GM23338 (cell line): ENCODE measurements around the gene EBI3.

Experiments
- CREB1 ChIP-seq: fragments of 250-450 bp; sonication (Bioruptor Pico); IDR thresholded peaks from 2 replicates; pipeline ENCODE4 v1.5.0; 2020; ENCODE audit warnings: low read depth, mild to moderate bottlenecking, moderate library complexity
- EZH2 ChIP-seq: fragments of 200-600 bp; sonication (generic); IDR thresholded peaks from one replicate; pipeline ENCODE4 v1.8.0; 2017; ENCODE audit warnings: antibody characterized with exemption, mild to moderate bottlenecking, low read depth; ENCODE audit not compliant: unreplicated experiment
- EZH2phosphoT487 ChIP-seq: fragments of 200-600 bp; sonication (generic); IDR thresholded peaks from one replicate; pipeline ENCODE4 v1.8.1; 2018; ENCODE audit warnings: antibody characterized with exemption; ENCODE audit not compliant: unreplicated experiment
- JUNB ChIP-seq: IDR thresholded peaks from one replicate; pipeline ENCODE4 v1.6.1; 2016; ENCODE audit warnings: antibody characterized with exemption; ENCODE audit not compliant: unreplicated experiment
- NANOG ChIP-seq: IDR thresholded peaks from 2 replicates; pipeline ENCODE4 v1.6.1; 2016; ENCODE audit warnings: antibody characterized with exemption, borderline replicate concordance
- POLR2AphosphoS5 ChIP-seq: IDR thresholded peaks from 2 replicates; pipeline ENCODE4 v1.6.1; 2016; ENCODE audit warnings: antibody characterized with exemption, low read depth
- TF ChIP-seq, protein P1 (sequence below), 2 experiments: fragments of 200-600 bp in 1 of 2; sonication (generic) in 1 of 2; conservative IDR thresholded peaks; 2 replicates each; pipeline versions ENCODE4 v1.5.1 to v1.6.1; 2016 to 2017; ENCODE audit warnings: antibody characterized with exemption in 2 of 2, low read depth in 2 of 2, mild to moderate bottlenecking in 2 of 2, moderate library complexity in 1 of 2

DNA sequence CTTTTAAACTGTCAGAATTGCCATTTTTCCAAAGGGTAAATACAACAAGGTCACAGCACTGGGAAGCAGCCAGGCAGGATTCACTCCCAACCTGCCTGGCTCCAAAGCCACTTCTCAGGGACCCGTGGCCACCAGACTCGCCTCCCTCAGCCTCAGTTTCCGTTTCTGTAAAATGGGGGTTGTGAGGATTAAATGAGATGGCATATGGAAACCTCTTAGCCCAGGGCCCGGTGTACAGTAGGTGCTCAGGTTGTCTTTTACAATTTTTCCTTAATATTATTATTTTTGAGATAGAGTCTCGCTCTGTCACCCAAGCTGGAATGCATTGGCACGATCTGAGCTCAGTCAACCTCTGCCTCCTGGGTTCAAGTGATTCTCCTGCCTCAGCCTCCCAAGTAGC lies 27.7 kb downstream of the EBI3 start:
- TF ChIP-seq EZH2phosphoT487 (no peak), POLR2AphosphoS5 (no peak), NANOG (no peak), EZH2 (no peak), CREB1 (CRISPR knock-in tag) (no peak), JUNB (no peak)
- TF ChIP-seq, protein P1, sequence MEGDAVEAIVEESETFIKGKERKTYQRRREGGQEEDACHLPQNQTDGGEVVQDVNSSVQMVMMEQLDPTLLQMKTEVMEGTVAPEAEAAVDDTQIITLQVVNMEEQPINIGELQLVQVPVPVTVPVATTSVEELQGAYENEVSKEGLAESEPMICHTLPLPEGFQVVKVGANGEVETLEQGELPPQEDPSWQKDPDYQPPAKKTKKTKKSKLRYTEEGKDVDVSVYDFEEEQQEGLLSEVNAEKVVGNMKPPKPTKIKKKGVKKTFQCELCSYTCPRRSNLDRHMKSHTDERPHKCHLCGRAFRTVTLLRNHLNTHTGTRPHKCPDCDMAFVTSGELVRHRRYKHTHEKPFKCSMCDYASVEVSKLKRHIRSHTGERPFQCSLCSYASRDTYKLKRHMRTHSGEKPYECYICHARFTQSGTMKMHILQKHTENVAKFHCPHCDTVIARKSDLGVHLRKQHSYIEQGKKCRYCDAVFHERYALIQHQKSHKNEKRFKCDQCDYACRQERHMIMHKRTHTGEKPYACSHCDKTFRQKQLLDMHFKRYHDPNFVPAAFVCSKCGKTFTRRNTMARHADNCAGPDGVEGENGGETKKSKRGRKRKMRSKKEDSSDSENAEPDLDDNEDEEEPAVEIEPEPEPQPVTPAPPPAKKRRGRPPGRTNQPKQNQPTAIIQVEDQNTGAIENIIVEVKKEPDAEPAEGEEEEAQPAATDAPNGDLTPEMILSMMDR (conservative IDR thresholded peaks at IDR 0.05; ENCODE audit: low read depth in 2 of 2), result no peak
